NCI-H2081 treated with DMSO at 0.1 percent for 48 hours (cell line): ENCODE measurements around the gene SFPQ.
A peak's percentile ranks its signal among the peaks of the same experiment; 100 is the strongest.
"Not testable (repeated sequence)": the region's sequence is repeated elsewhere in the genome, so short reads cannot be mapped to it uniquely, and the experiment has no call there.

Experiments used
- DNase-seq: peaks from one replicate; lab custom pipeline; 2025; lab: John Stamatoyannopoulos, UW

Gene SFPQ, protein sequence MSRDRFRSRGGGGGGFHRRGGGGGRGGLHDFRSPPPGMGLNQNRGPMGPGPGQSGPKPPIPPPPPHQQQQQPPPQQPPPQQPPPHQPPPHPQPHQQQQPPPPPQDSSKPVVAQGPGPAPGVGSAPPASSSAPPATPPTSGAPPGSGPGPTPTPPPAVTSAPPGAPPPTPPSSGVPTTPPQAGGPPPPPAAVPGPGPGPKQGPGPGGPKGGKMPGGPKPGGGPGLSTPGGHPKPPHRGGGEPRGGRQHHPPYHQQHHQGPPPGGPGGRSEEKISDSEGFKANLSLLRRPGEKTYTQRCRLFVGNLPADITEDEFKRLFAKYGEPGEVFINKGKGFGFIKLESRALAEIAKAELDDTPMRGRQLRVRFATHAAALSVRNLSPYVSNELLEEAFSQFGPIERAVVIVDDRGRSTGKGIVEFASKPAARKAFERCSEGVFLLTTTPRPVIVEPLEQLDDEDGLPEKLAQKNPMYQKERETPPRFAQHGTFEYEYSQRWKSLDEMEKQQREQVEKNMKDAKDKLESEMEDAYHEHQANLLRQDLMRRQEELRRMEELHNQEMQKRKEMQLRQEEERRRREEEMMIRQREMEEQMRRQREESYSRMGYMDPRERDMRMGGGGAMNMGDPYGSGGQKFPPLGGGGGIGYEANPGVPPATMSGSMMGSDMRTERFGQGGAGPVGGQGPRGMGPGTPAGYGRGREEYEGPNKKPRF

DNA sequence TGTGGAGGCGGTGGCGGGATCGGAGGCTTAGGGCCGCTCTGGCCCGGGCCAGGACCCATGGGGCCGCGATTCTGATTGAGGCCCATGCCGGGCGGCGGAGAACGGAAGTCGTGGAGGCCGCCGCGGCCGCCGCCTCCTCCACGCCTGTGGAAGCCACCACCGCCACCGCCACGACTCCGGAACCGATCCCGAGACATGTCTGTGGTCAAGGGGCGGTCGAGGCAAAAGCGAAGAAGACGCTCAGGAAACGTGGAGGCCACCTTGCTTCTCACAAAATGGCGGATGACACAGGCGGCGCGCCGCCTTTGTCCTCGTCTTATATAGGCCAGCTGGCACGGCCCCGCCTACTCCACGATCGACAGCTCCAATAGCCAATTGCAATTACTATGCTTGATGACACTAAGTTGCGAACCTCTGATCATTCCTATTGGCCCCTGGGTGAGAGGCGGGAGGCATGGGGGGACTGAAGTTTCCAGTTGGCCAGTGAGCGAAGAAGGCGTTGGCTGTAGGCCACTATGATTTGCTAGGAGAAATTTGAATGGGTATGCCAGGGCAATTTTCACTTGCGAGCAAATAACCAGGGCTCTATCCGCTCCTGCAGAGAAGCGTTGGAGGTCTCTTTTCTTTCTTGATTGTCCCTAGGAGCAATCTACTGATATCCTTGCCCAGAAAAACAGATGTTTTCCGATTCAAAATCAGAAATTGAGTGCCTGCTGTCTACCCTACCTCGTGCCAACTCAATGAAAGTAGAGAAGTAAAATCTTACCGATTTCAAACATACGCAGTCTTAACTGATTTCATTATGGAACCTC, at the start of gene SFPQ:
Gene SFPQ (minus strand): TSS at position 293 of the 812 bp plus-strand sequence. CDS start 96 bp downstream, at position 197.
- peak; percentile 100 for DNase-seq

- DNase-seq = not testable (repeated sequence)
These were observed 43.8 kb upstream of the SFPQ start for GRCh38 chr1:35236772-35237171.

DNA sequence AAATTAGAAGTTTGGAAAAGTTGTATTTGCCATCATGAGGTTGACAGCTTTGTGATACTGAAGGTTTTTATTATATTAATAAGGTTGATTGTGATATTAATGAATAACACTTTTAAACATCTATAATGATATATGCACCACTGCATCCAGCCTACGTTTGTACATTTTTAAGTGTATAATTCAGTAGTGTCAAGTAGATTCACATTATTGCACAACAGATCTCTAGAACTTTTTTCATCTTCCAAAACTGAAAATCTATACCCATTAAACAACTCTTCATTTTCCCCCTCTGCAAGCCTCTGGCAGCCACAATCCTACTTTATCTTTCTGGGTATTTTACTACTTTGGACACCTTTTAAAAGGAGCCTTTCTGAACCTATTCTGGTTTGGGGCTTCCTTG, 38.3 kb upstream of the SFPQ start:
- DNase-seq = no peak

GRCh38 chr1:35229587-35230360, 36.8 kb upstream of the SFPQ start:
- no peak for DNase-seq

DNA sequence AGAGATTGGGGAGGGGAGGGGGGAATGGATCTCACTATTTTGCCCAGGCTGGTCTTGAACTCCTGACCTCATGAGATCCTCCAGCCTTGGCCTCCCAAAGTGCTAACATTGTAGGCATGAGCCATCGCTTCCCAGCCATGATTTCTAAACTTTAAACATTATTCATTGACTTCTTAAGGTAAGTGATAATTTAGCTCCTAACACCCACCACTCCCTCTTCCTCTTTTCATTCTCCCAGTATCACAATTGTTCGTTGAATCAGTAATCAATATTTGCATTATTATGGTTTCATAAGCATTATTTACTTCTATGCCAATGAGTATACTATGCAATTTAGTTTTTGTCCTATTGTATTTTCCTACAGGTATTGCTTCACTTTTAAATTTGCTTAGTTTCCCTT, 33.6 kb upstream of the SFPQ start:
- DNase-seq = no peak

GRCh38 chr1:35223084-35223630, 30.2 kb upstream of the SFPQ start:
- DNase-seq = no peak

DNA sequence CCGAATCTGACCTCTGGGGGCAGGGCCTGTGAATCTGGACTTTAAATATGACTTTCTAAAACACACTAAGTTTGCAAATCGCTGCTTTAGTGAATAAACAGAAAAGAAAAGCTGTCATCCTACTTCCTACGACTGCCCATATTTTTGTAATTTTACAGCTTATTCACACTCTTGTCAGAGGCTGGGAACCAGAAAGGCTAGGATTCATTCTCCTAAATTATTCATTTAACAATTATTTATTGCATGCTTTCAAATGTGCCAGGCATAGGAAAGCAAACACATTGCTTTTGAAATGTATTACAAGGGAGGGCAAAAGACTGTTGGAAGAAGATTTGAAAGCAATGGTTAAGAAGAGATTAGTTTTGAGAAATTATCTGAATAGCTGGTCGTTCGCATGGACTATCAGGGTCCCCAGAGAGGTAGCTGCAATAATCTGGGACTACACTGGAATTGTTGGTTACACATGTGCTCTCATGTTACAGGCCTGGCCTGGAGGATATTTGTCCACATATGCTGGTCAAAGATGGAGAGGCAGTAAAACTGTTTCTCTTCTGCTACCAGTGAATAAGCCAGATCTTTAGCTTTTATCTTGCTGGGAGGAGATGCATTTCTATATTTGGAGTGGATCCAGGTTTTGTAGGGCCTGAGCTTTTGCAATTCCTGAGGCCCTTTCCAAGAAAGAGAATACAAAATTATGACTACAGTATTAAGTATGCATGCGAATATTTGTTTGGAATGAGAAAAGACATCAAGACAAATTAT, 29.6 kb upstream of the SFPQ start:
- DNase-seq = no peak

- no peak for DNase-seq
These were observed 28.0 kb upstream of the SFPQ start for GRCh38 chr1:35220976-35221375.

- no peak for DNase-seq
These were observed 22.4 kb upstream of the SFPQ start for GRCh38 chr1:35215346-35215745.

DNA sequence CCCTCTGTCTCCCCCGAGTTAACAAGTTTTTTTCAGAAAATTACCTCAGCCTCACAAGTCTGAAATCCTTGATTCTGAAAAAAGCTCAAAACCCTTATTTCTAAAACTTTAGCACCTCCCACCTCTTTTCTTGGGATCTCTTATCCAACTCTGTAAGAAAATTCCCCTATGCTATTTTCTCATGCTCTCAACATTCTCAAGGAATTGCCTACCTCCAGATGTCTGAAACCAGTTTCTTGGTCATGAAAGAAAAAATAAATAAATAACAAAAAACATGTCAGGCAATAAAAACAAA, 18.1 kb upstream of the SFPQ start:
- DNase-seq = no peak

DNA sequence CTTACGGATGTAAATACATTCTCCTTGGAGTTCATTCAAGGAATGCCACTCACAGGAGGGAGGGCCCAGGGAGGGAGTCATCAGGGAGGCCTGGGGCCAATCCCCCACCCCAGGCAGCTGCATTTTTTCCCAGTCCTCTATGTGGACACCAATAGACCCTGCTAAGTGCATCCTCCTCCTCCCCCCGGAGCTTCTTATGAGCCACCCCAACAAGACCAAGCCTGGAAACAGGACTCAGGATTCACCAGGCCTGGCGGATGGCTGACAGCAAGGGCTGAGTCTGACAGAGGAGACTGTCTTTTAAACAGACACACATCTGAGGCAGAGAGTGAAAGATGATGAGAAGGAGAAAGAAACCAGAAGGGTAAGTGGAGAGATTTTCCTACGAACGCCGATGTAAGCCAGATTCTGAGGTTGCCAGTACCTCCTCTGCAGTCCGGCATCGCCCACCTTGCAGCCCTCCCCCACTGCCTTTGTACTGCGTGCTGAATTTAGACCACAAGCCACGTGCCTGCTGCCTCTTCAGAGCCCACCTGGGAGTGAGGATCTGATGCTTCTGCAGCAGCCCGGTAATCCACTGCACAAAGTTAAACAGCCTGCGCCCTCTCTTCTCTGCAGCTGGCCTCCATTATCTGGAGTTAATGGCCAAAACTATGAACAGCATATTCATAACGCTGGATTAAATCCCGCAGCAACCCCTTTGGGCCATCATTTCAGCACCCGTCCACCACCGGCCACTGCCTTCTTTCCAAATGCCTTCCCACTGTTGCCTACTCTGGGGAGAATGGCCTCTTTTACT, 17.6 kb upstream of the SFPQ start:
- no peak for DNase-seq

DNA sequence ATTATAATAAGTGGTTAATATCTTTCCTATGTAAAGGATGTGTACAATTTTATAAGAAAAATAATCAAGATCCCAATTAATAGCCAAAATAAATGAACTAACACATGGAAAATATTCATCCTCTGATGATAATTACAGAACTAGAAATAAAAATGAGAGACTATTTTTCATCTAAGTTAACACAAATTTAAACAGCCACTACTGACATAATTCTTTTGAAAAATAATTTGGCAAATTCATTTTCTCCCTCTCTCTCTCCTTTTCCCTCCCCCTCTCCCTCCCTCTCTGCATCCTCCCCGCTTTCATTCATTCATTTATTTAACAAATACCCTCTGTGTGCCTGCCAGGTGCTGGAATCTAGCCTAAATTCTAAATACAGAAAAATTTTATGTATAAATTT, 10.3 kb upstream of the SFPQ start:
- no peak for DNase-seq

- peak; percentile 95 for DNase-seq
These were observed 9.2 kb upstream of the SFPQ start for GRCh38 chr1:35202048-35202719.

- DNase-seq = no peak
These were observed 8.7 kb upstream of the SFPQ start for GRCh38 chr1:35201631-35202030.

DNA sequence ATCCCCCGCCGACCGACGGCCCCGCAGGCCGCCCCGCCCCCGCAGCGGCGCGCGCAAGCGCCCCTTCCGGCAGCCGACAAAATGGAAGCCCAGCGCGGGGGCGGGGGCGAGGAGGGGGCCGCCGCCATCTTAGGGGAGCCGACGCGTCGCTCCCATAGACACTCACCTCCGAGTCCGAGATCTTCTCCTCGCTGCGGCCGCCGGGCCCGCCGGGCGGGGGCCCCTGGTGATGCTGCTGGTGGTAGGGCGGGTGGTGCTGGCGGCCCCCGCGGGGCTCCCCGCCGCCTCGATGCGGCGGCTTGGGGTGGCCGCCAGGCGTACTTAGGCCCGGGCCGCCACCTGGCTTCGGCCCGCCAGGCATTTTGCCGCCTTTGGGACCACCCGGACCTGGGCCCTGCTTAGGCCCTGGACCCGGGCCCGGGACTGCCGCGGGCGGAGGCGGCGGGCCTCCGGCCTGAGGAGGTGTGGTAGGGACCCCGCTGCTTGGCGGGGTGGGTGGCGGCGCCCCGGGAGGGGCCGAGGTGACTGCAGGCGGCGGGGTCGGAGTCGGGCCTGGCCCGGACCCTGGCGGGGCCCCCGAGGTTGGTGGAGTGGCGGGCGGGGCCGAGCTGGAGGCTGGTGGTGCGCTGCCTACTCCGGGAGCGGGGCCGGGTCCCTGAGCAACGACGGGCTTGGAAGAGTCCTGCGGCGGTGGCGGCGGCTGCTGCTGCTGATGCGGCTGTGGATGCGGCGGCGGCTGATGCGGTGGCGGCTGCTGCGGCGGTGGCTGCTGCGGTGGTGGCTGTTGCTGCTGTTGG, 691 bp downstream of the SFPQ start:
- DNase-seq = peak; percentile 36

DNA sequence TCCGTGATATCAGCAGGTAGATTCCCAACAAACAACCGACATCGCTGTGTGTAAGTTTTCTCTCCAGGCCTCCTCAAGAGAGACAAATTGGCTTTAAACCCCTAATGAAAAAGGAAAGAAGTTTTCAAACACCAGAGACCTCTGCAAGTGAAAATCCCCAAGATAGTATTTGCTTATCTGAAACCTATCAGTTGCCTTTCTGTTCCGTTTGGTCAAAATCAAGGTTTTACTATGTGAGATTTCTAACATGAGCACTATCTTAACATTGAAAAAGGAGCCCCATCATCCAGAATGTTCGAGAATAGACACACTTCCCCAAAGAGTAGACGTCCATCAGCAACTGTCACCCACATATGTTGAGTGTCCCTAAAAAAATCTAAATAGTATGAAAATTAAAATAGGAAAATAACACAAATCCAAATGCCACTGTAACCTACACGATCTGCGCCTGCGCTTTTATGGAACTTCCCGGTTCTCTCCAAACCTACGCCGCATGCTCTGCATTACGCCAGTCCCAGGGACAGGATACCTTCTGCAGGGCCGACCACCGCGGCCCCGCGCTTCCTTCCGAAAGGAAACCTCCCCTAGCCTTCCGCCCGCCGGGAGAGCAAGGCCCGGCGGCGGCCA, 1.4 kb downstream of the SFPQ start:
- no peak for DNase-seq

DNA sequence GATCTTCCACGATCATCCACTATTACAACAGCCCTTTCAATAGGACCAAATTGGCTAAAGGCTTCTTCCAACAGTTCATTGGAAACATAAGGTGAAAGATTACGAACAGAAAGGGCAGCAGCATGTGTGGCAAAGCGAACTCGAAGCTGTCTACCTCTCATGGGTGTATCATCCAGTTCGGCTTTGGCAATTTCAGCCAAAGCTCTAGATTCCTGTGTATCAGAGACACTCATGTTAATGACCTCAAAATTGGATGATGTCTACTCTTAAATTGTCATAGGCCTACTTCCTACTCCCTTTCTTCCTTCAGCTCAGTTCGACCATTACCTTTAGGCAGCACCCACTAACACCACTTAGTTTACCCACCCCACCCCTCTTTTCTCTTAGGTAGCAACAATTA, 2.2 kb downstream of the SFPQ start:
- DNase-seq = no peak
